T-helper 2 cell treated with Interferon-gamma antibody and Interleukin-4, amounts not matched to agents 5 μg/mL and 100 μg/mL, for 36 hours (primary cell): ENCODE results near the gene PRIM2.
"Not testable (repeated sequence)": the region's sequence is repeated elsewhere in the genome, so short reads cannot be mapped to it uniquely, and the experiment has no call there.

Experiments used
- DNase-seq: peaks from one replicate; pipeline ENCODE4 v3.0.0; 2021; ENCODE audit warnings: low spot score
- H3K27ac Mint-ChIP-seq: one replicate; pipeline ENCODE4 v1.8.0; 2021; ENCODE audit warnings: mild to moderate bottlenecking, mixed read lengths
- H3K27me3 Mint-ChIP-seq: one replicate; pipeline ENCODE4 v1.8.0; 2021; ENCODE audit warnings: low read depth, mixed read lengths
- H3K36me3 Mint-ChIP-seq: one replicate; pipeline ENCODE4 v1.8.0; 2021; ENCODE audit warnings: low read depth, mixed read lengths
- H3K4me1 Mint-ChIP-seq: one replicate; pipeline ENCODE4 v1.8.0; 2021; ENCODE audit warnings: low read depth, mixed read lengths
- H3K4me3 Mint-ChIP-seq: one replicate; pipeline ENCODE4 v1.8.0; 2022; ENCODE audit warnings: mild to moderate bottlenecking, moderate library complexity, mixed read lengths
- H3K9me3 Mint-ChIP-seq: one replicate; pipeline ENCODE4 v1.8.0; 2021; ENCODE audit warnings: mixed read lengths

PRIM2 gene

DNA sequence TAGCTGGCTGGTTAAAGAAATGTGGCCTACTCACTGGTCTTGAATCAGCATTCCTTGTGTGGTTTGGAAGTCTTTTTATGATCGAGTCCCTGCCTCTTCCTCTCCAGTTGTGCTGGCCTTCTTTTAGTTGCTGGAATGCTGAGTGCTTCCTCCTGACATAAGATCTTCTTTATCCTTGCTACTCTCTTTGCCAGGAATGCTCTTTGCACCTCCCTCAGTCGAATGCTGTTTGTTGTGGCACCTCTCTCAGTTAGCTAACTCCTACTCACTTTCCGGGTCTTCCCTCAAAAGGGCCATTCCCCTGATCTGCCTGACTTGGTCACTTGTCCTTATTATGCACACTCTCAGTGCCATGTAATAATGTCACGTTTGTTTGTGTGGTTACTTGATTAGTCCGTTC lies 146.4 kb downstream of the PRIM2 start:
- H3K27ac Mint-ChIP-seq, H3K36me3 Mint-ChIP-seq, H3K27me3 Mint-ChIP-seq, H3K4me1 Mint-ChIP-seq, H3K4me3 Mint-ChIP-seq, DNase-seq, H3K9me3 Mint-ChIP-seq: not testable (repeated sequence)

DNA sequence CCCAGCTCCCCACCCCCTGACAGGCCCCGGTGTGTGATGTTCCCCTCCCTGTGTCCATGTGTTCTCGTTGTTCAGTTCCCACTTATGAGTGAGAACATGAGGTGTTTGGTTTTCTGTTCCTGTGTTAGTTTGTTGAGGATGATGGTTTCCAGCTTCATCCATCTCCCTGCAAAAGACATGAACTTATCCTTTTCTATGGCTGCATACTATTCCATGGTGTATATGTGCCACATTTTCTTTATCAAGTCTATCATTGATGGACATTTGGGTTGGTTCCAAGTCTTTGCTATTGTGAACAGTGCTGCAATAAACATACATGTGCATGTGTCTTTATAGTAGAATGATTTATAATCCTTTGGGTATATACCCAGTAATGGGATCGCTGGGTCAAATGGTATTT lies 148.5 kb downstream of the PRIM2 start:
- H3K27me3 Mint-ChIP-seq, H3K9me3 Mint-ChIP-seq, H3K4me1 Mint-ChIP-seq, DNase-seq, H3K27ac Mint-ChIP-seq, H3K36me3 Mint-ChIP-seq, H3K4me3 Mint-ChIP-seq: not testable (repeated sequence)

DNA sequence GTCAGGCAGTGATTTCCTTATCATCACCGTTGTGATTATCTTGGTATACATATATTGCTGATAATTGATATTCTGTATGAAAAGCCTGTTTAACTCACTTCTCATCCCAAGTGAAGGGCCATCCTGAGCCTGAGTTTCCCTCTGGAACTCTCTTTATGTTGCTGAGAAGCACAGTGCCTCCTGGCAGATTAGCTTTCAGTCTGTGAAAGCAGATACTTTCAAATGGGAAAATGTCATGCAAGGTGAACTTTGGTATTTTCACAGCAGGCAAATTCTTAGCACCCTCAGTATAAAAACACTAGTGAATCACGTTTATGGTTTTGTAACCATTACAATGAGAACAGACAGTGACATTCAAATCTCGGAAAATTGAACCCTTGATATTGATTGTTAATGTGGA lies 151.6 kb downstream of the PRIM2 start:
- Mint-ChIP-seq H3K4me3 (no peak overlapping the region), H3K27ac (no peak overlapping the region), H3K27me3 (no peaks in the 10 kb centered on the region), H3K4me1 (no peaks in the 10 kb centered on the region), H3K9me3 (no peaks in the 10 kb centered on the region), H3K36me3 (peaks cover 1% of the 10 kb centered on the region)
- no peak for DNase-seq

DNA sequence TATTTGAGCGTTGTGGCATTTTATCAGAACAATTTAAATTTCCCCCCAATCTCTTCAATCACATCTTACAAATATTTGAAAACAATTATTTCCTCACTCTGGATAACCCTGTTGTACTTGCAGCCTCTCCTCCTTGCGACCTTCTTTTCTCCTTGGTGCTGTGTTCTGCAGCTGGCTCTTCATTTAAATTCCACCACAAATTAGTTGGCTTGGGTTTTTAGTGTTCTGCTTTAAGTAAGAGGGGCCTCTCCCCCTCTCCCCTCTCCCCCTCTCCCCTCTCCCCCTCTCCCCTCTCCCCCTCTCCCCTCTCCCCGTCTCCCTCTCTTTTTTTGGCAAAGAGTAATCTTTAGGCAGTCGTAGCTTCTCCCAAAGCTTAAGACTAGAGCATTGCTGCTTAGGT lies 152.7 kb downstream of the PRIM2 start:
- H3K4me1 Mint-ChIP-seq, H3K4me3 Mint-ChIP-seq, DNase-seq, H3K36me3 Mint-ChIP-seq, H3K9me3 Mint-ChIP-seq, H3K27me3 Mint-ChIP-seq, H3K27ac Mint-ChIP-seq: not testable (repeated sequence)

DNA sequence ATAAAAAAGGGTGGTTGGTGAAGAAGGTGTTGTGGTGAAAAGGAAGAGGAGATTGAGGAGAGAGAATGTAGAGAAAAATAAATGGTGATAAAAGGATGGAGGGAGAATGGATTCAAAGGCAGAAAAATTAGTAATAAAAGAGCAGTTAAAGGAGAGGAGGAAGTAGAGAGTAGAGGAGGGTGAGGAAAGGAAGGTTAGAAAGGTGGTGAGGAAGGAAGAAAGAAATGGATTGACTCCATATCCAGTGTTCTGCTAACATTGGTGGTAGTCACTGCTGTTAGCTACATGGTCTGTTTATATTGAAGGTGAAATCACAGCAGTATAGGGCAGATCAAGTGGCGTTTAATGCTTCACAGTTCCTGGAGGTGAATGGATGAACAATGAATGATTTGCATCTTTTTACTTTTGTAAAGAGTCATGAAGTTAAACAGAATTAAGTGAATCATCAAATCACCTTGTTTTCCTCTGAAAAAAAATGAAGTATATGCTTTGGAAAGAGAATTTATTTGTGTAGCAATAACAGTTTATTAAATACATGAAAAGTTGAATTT lies 154.0 kb downstream of the PRIM2 start:
- H3K36me3 Mint-ChIP-seq, H3K27ac Mint-ChIP-seq, DNase-seq, H3K9me3 Mint-ChIP-seq, H3K27me3 Mint-ChIP-seq, H3K4me1 Mint-ChIP-seq, H3K4me3 Mint-ChIP-seq: not testable (repeated sequence)

DNA sequence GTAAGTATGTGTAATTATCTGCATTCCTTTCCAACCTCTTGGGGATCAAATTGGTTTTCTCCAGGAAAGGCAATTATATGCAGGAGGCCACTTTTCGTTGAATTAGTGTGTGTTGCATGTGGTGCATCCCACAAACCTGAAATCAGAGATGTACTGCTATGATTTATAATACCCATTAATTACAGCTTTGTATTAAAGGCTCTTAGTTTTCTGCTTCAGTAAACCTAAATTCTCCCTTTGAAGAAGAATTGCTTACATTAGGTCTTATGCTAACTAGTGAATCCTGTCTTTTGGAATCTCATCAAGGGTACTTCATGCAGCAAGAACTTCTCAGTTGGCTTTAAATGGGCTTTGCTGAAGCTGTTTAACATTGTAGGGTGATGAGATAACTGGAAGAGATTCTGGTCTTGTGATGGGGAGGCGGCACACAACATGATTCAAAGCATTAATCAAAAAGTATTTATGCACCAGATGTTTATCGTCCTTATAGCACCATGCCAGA lies 155.5 kb downstream of the PRIM2 start:
- H3K27ac Mint-ChIP-seq, H3K9me3 Mint-ChIP-seq, H3K4me3 Mint-ChIP-seq, H3K36me3 Mint-ChIP-seq, DNase-seq, H3K4me1 Mint-ChIP-seq, H3K27me3 Mint-ChIP-seq: not testable (repeated sequence)

DNA sequence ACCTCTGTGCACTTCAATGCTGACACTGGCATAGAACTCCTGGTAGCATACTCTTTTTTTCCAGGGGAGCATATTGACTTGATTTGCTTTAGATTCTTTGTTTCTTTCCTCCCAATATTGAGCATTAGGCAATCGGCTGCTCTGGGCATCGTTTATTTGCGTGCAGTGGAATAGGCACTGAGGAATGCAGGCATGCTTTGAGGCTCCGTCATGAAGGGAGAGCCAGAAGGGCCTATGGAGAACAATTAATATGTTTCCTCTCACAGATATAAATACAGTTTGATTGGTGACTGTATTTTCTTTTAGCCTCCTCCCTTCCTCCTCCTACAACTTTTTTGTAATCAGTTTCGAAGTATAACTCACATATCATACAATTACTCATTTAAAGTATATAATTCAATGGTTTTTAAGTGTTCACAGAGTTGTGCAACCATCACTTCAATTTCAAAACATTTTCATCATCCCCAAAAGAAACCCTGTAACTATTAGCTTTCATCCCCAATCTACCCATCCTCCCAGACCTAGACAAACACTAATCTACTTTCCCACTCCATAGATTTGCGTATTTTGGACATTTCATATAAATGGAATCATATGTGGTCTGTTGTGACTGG lies 157.5 kb downstream of the PRIM2 start:
- H3K9me3 Mint-ChIP-seq, H3K4me1 Mint-ChIP-seq, DNase-seq, H3K27ac Mint-ChIP-seq, H3K27me3 Mint-ChIP-seq, H3K4me3 Mint-ChIP-seq, H3K36me3 Mint-ChIP-seq: not testable (repeated sequence)

DNA sequence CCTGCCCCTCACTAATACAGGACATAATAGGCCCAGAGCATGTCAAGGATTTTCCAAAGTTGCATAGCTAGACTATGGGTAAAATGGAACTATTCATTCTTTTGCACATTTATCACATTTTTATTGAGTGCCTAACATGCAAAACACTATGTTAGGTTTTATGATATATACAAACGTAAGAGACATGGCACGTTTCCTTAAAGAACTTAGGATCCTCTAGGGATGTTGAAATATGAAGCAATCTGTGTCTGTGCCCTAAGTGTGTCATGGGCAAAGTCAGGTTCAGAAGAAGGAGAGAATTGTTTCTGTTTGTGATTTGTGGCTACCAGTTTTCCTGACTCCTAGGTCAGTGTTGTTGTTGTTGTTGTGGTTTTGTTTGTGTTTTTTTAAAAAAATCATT lies 158.2 kb downstream of the PRIM2 start:
- not testable (repeated sequence) for DNase-seq, H3K27me3 Mint-ChIP-seq, H3K4me1 Mint-ChIP-seq, H3K27ac Mint-ChIP-seq, H3K9me3 Mint-ChIP-seq, H3K4me3 Mint-ChIP-seq, H3K36me3 Mint-ChIP-seq

DNA sequence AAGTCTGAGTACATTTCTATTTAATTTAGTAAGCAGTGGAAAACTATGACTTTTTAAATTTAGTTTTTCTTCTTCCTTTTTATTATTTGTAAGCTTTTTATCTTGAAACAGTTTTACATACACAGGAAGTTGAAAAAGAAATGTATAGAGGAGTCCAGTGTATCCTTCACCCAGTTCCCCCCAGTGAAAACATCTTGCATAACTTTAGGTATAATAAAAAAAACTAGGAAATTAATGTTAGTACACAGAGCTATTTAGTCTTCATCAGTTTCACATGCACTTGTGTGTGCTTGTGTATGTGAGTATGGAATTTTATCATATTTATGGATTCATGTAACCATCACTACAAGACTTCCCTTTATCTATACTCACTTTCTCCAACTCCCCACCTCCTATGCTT lies 162.8 kb downstream of the PRIM2 start:
- not testable (repeated sequence) for H3K9me3 Mint-ChIP-seq, H3K36me3 Mint-ChIP-seq, H3K27me3 Mint-ChIP-seq, DNase-seq, H3K27ac Mint-ChIP-seq, H3K4me1 Mint-ChIP-seq, H3K4me3 Mint-ChIP-seq

DNA sequence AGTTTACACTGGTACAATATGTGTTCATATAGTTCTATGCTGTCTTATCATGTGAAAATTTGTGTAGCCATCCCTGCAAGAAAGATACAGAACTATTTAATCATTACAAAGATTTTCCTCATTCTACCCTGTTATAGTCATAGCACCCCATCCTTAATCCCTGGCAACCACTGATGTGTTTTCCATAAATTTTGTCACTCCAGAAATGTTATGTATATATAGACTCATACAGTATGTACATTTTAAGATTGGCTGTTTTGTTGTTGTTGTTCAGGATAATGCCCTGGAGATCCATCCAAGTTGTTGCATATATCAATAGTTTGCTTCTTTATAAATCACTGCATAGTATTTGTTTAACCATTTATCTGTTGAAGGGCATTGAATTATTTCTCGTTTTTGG lies 163.7 kb downstream of the PRIM2 start:
- H3K36me3 Mint-ChIP-seq, H3K9me3 Mint-ChIP-seq, DNase-seq, H3K27me3 Mint-ChIP-seq, H3K4me1 Mint-ChIP-seq, H3K27ac Mint-ChIP-seq, H3K4me3 Mint-ChIP-seq: not testable (repeated sequence)

DNA sequence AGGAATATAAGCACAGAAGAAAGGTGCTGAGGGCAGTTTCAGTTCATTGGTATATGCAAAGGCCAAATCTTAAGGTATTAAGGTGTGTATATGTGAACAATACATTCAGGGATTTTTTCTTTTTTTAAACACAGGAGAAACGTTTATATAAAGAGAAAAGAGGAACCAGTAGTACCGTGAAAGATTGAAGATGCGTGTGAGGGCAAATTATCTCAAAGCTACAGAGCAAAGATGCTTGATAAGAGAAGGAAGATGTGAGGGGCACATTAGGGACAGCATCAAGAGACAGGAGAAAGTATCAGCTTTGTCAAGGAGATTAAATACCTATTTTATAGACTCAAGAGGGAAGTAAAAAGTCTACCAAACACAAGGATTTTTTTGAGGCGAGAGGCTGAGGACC lies 165.0 kb downstream of the PRIM2 start:
- not testable (repeated sequence) for H3K4me1 Mint-ChIP-seq, H3K36me3 Mint-ChIP-seq, DNase-seq, H3K9me3 Mint-ChIP-seq, H3K4me3 Mint-ChIP-seq, H3K27ac Mint-ChIP-seq, H3K27me3 Mint-ChIP-seq

DNA sequence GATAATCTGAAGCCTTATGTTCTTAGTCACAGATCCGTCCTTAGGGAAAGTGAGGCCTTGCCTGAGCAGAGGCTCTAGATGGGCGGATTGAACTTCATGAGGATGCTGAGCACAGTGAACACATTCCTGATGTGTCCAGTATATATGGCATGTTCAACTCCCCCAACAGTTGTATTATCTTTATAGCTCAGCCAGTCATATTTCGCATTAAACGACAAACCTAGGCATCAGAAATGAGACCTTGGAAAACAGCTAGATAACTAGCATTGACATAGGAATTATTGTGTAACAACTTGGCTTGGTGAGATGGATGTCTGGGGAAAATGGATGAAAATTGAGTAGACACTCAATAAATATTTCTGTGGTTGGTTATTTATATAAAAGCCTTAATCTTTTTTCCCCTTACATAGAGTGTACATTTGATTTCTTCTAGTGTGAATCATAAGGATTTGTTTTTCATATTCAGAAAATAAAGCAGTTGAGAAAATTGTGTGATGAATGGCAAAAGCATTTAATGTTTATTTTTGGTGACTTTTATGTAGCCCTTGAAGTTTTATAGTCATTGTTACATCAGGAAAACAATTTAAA lies 169.2 kb downstream of the PRIM2 start:
- H3K4me3 Mint-ChIP-seq, H3K27ac Mint-ChIP-seq, H3K36me3 Mint-ChIP-seq, H3K9me3 Mint-ChIP-seq, DNase-seq, H3K4me1 Mint-ChIP-seq, H3K27me3 Mint-ChIP-seq: not testable (repeated sequence)

DNA sequence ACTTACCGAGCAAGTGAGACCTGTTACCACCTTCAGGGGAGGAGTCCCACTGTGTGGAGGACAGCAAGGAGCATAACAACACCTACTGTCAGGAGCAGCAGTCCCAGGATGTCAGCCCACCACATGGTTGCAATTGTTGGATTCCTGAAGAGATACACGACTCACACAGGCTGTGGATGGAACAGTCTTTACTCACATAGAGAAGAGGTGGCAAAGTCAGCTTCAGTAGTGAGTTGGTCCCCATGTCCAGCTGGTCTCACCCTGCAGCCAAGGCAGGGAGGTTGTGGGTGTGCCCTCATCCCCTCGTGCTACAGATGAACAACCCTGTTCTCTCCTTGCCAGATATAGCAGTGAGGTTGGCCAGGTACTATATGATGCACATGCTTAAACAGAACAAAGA lies 171.1 kb downstream of the PRIM2 start:
- not testable (repeated sequence) for DNase-seq, H3K9me3 Mint-ChIP-seq, H3K36me3 Mint-ChIP-seq, H3K4me3 Mint-ChIP-seq, H3K27me3 Mint-ChIP-seq, H3K4me1 Mint-ChIP-seq, H3K27ac Mint-ChIP-seq

DNA sequence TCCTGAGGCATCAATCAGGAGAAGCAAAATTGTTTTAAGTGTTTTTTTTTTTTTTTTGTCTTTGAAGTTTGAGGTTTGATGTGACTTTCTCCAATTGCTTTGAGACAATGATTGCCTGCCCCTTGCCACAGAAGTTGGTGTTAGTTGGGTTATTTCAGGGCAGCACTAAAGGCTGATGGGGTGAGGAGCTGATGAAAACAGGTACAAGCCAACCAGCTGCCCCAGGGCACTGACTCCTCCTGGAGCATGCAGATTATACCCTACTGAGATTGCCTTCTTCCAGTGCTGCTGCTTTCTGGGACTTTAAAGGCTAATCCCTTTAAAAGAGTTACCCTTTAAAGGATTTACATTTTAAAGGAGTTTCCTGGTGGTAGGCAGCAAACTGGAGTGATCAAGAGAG lies 172.5 kb downstream of the PRIM2 start:
- DNase-seq, H3K4me1 Mint-ChIP-seq, H3K9me3 Mint-ChIP-seq, H3K27ac Mint-ChIP-seq, H3K27me3 Mint-ChIP-seq, H3K4me3 Mint-ChIP-seq, H3K36me3 Mint-ChIP-seq: not testable (repeated sequence)

DNA sequence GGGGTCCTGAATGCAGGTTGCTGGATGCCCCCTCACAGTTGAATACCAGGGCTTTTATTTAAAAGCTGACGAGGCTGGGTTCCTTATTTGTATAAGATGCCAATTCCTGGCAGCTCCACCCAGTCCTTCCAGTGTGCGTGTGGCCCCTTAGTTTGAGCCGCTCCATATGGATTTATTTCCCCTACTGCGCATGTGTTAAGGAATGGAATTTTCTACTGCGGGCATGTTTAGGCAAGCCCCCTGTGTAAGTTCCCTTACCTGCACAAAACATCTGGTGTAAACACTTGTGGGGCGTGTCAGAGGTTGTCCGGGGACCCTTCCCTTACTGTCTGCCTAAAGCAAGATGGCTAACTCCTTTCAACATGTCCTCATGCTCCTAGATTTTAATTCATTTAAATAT lies 174.4 kb downstream of the PRIM2 start:
- not testable (repeated sequence) for H3K4me3 Mint-ChIP-seq, H3K4me1 Mint-ChIP-seq, H3K9me3 Mint-ChIP-seq, H3K27me3 Mint-ChIP-seq, H3K27ac Mint-ChIP-seq, DNase-seq, H3K36me3 Mint-ChIP-seq
